ENCODE measurements around the gene NOX3. TPM values are rescaled to one million over a fixed set of nuclear protein-coding genes. Genes with fewer than 3 reads are reported as not detected.
"Not testable (repeated sequence)": the region's sequence is repeated elsewhere in the genome, so short reads cannot be mapped to it uniquely, and the experiment has no call there.

NOX3 gene
- total RNA-seq, 2 experiments from 2014 or later: not detected

DNA sequence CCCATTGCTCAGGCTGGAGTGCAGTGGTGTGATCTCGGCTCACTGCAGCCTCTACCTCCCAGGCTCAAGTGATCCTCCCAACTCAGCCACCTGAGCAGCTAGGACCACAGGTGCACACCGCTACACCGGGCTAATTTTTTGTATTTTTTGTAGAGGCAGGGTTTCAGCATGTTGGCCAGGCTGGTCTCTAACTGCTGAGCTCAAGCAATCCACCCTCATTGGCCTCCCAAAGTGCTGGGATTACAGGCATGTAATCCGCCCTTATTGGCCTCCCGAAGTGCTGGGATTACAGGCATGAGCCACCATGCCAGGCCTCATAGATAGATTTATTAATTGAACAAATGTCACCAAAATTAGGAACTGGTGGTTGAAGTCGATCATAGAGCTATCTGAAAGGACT, 32.6 kb upstream of the NOX3 start:
- intact Hi-C loops (cut with micrococcal nuclease); H3K27ac Mint-ChIP-seq; POLR2A ChIA-PET; H3K4me1 Mint-ChIP-seq (ENCODE audit: low read depth); DNase-seq; H3K36me3 Mint-ChIP-seq; H3K9me3 Mint-ChIP-seq; H3K27me3 Mint-ChIP-seq; CTCF ChIA-PET; H3K4me3 Mint-ChIP-seq: not testable (repeated sequence)

- Mint-ChIP-seq H3K27ac (no peak overlapping the region), H3K36me3 (no peaks in the 10 kb centered on the region), H3K27me3 (no peaks in the 10 kb centered on the region), H3K4me3 (no peak overlapping the region), H3K4me1 (ENCODE audit: low read depth) (peaks cover 3% of the 10 kb centered on the region), H3K9me3 (peaks cover 3% of the 10 kb centered on the region)
- CTCF ChIA-PET: interaction anchor here (0.7 kb wide), 1 partner anchor 80 kb away, joined by 3 read pairs; no protein-coding TSS in a partner anchor
- no peak for DNase-seq
- POLR2A ChIA-PET: no interaction called here
- intact Hi-C loops (cut with micrococcal nuclease): no loop called here
These were observed 31.9 kb upstream of the NOX3 start for GRCh38 chr6:155487371-155488130.

GRCh38 chr6:155486721-155487294, 31.2 kb upstream of the NOX3 start:
- CTCF ChIA-PET: interaction anchor here (0.7 to 1.5 kb wide), 2 partner anchors 9 to 80 kb away, joined by 3 read pairs; no protein-coding TSS in a partner anchor
- Mint-ChIP-seq H3K4me1 (ENCODE audit: low read depth) (no peaks in the 10 kb centered on the region), H3K36me3 (no peaks in the 10 kb centered on the region), H3K9me3 (no peaks in the 10 kb centered on the region), H3K4me3 (no peak overlapping the region), H3K27me3 (no peaks in the 10 kb centered on the region), H3K27ac (no peak overlapping the region)
- POLR2A ChIA-PET: no interaction called here
- intact Hi-C loops (cut with micrococcal nuclease): no loop called here
- DNase-seq: no peak

DNA sequence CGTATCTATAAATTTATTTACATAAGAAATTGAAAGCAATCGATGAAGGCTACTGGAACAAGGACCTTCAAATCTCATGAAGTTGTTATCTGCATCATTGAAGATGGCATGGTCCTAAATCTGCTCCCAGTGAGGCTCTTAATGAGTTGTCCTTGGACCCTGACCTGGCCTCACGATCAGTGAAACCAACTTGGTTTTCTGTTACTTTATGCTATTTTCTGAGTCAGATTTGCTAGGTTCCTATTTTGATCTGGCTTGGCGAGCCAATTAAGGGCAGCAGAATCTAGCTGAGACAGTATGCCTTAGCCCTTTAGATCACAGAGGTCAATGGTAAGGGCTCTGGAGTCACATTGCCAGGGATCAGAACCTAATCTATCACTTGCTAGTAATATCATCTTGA, 30.1 kb upstream of the NOX3 start:
- H3K27ac Mint-ChIP-seq: no peak overlapping the region
- DNase-seq: no peak
- H3K27me3 Mint-ChIP-seq: no peaks in the 10 kb centered on the region
- ChIA-PET POLR2A (no interaction called here), CTCF (interaction anchor here (1.5 kb wide), 1 partner anchor 8 kb away, joined by 3 read pairs; no protein-coding TSS in a partner anchor)
- H3K4me1 Mint-ChIP-seq (ENCODE audit: low read depth): no peaks in the 10 kb centered on the region
- no peaks in the 10 kb centered on the region for H3K9me3 Mint-ChIP-seq
- intact Hi-C loops (cut with micrococcal nuclease): no loop called here
- H3K36me3 Mint-ChIP-seq: no peaks in the 10 kb centered on the region
- no peak overlapping the region for H3K4me3 Mint-ChIP-seq

DNA sequence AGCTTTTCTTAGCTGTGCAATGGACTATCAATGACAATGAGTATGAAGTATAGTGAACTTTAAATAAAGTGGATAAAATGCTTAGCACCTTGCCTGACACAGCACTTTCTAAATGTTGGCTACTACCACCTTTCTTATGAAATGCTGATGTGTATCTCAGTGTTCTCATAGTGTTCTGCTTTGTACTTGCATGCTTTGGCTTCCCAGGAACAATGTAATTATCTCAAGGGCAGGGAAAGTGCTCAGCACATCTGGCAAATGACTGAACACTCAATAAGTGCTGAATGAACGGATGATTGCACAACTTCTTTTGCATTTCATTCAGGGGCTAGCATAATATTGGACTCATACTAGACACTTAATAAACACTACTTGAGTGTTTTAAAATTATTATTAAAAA, 28.2 kb upstream of the NOX3 start:
- intact Hi-C loops (cut with micrococcal nuclease): no loop called here
- H3K27ac Mint-ChIP-seq: no peak overlapping the region
- peaks cover 4% of the 10 kb centered on the region for H3K4me1 Mint-ChIP-seq (ENCODE audit: low read depth)
- no peaks in the 10 kb centered on the region for H3K9me3 Mint-ChIP-seq
- no peaks in the 10 kb centered on the region for H3K27me3 Mint-ChIP-seq
- POLR2A ChIA-PET: no interaction called here
- CTCF ChIA-PET: no interaction called here
- no peak for DNase-seq
- no peaks in the 10 kb centered on the region for H3K36me3 Mint-ChIP-seq
- H3K4me3 Mint-ChIP-seq: no peak overlapping the region

GRCh38 chr6:155481215-155481614, 25.6 kb upstream of the NOX3 start:
- intact Hi-C loops (cut with micrococcal nuclease): no loop called here

DNA sequence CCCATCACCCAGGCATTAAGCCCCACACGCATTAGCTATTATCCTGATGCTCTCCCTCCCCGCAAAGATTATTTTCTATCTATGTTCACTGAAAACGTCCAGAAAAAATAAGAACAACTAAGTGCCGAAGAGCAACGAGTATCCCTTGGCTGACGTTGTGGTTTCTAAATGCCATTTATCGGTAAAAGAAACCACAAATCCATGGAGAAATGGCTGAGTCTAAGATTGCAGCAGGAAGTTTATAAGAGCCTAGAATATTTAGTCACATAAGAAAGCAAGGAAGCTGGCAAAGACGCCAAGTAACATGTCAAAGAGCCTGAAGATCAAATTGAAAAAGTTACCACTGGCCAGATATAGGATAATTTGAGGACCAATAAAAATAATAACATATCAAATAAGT, 18.1 kb upstream of the NOX3 start:
- Mint-ChIP-seq H3K9me3 (peaks cover 13% of the 10 kb centered on the region), H3K27me3 (peaks cover 2% of the 10 kb centered on the region), H3K4me1 (ENCODE audit: low read depth) (no peaks in the 10 kb centered on the region), H3K36me3 (peaks cover 3% of the 10 kb centered on the region), H3K27ac (no peak overlapping the region), H3K4me3 (no peak overlapping the region)
- intact Hi-C loops (cut with micrococcal nuclease): no loop called here
- CTCF ChIA-PET: no interaction called here
- DNase-seq: no peak
- POLR2A ChIA-PET: no interaction called here

More at GRCh38 chr6:155481215-155481614, 25.6 kb upstream of the NOX3 start:
- ChIA-PET POLR2A (no interaction called here), CTCF (interaction anchor here (1.0 kb wide), 1 partner anchor 58 kb away, joined by 4 read pairs; no protein-coding TSS in a partner anchor)
- H3K27ac Mint-ChIP-seq: no peak overlapping the region
- no peak for DNase-seq
- peaks cover 2% of the 10 kb centered on the region for H3K27me3 Mint-ChIP-seq
- peaks cover 4% of the 10 kb centered on the region for H3K4me1 Mint-ChIP-seq (ENCODE audit: low read depth)
- H3K4me3 Mint-ChIP-seq: no peak overlapping the region
- H3K9me3 Mint-ChIP-seq: no peaks in the 10 kb centered on the region
- no peaks in the 10 kb centered on the region for H3K36me3 Mint-ChIP-seq

DNA sequence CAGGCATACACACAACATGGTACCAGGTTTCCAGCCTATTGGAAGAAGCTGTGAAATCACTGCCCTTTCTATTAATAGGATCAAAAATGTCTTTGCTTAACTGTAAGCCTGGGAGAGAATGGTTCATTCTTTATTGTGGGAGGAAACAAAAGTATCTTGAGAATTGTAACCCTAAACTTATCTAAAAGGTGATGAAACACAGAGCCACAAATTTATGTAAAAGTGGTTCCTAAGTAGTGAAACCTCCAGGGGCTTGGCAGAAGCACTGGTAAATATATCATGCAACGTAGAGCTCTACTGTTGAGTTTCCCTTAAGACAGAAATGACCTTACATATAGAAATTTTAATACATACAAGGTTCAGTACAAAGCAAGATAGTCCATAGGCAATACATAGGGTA, 17.2 kb upstream of the NOX3 start:
- CTCF ChIA-PET: no interaction called here

GRCh38 chr6:155470979-155471616, 15.5 kb upstream of the NOX3 start:
- POLR2A ChIA-PET: not testable (repeated sequence)
- CTCF ChIA-PET: interaction anchor here (1.3 kb wide), 1 partner anchor 40 kb away, joined by 3 read pairs; no protein-coding TSS in a partner anchor

More for the DNA sequence above, 17.2 kb upstream of the NOX3 start:
- Mint-ChIP-seq H3K4me3 (no peak overlapping the region), H3K27me3 (no peaks in the 10 kb centered on the region), H3K27ac (no peak overlapping the region), H3K36me3 (peaks cover 4% of the 10 kb centered on the region), H3K4me1 (ENCODE audit: low read depth) (no peaks in the 10 kb centered on the region), H3K9me3 (peaks cover 21% of the 10 kb centered on the region)
- DNase-seq: no peak
- intact Hi-C loops (cut with micrococcal nuclease): no loop called here
- POLR2A ChIA-PET: no interaction called here

GRCh38 chr6:155468543-155468942, 12.9 kb upstream of the NOX3 start:
- DNase-seq; H3K36me3 Mint-ChIP-seq; intact Hi-C loops (cut with micrococcal nuclease); H3K27me3 Mint-ChIP-seq; POLR2A ChIA-PET; H3K27ac Mint-ChIP-seq; H3K4me3 Mint-ChIP-seq; CTCF ChIA-PET; H3K4me1 Mint-ChIP-seq (ENCODE audit: low read depth): not testable (repeated sequence)
- H3K9me3 Mint-ChIP-seq: peaks cover 47% of the 10 kb centered on the region

More at GRCh38 chr6:155470979-155471616, 15.5 kb upstream of the NOX3 start:
- H3K27ac Mint-ChIP-seq; H3K27me3 Mint-ChIP-seq; H3K4me1 Mint-ChIP-seq (ENCODE audit: low read depth); H3K4me3 Mint-ChIP-seq; H3K36me3 Mint-ChIP-seq; DNase-seq; intact Hi-C loops (cut with micrococcal nuclease): not testable (repeated sequence)
- H3K9me3 Mint-ChIP-seq: peaks cover 34% of the 10 kb centered on the region

GRCh38 chr6:155466539-155466938, 10.9 kb upstream of the NOX3 start:
- Mint-ChIP-seq H3K27me3 (no peaks in the 10 kb centered on the region), H3K9me3 (peaks cover 47% of the 10 kb centered on the region), H3K4me1 (ENCODE audit: low read depth) (peaks cover 12% of the 10 kb centered on the region), H3K36me3 (peaks cover 4% of the 10 kb centered on the region), H3K4me3 (no peak overlapping the region), H3K27ac (no peak overlapping the region)
- ChIA-PET POLR2A (no interaction called here), CTCF (no interaction called here)
- DNase-seq: no peak
- intact Hi-C loops (cut with micrococcal nuclease): no loop called here

GRCh38 chr6:155461556-155461955, 5.9 kb upstream of the NOX3 start:
- H3K36me3 Mint-ChIP-seq: no peaks in the 10 kb centered on the region
- peaks cover 20% of the 10 kb centered on the region for H3K4me1 Mint-ChIP-seq (ENCODE audit: low read depth)
- H3K27ac Mint-ChIP-seq: no peak overlapping the region
- intact Hi-C loops (cut with micrococcal nuclease): no loop called here
- H3K27me3 Mint-ChIP-seq: peaks cover 4% of the 10 kb centered on the region
- no peak overlapping the region for H3K4me3 Mint-ChIP-seq
- H3K9me3 Mint-ChIP-seq: peaks cover 16% of the 10 kb centered on the region
- ChIA-PET CTCF (no interaction called here), POLR2A (no interaction called here)
- DNase-seq: no peak

Measured in activated CD4-positive, alpha-beta memory T cell treated with anti-CD3 and anti-CD28 coated beads for 36 hours (primary cell).